K562 treated with DMSO at 1 percent for 12 hours (cell line): ENCODE measurements around the gene NRXN2. TPM values are rescaled to one million over a fixed set of nuclear protein-coding genes. Genes with fewer than 3 reads are reported as not detected.

Experiments used
- total RNA-seq: library from RNA; unstranded; fragments of 300-600 nt; gene quantifications from 2 replicates; pipeline ENCODE4 v1.2.3, GENCODE V29; 2022; ENCODE audit not compliant: insufficient read depth

The NRXN2 gene
- 0.19 TPM in 1 of 2 replicates, not detected in the other for total RNA-seq

GRCh38 chr11:64723117-64723906, at the start of gene NRXN2:
Gene NRXN2 (minus strand): TSS chr11:64723197. CDS start chr11:64713699, 9,498 bp downstream.

GRCh38 chr11:64759722-64760719, 37.0 kb upstream of the NRXN2 start, which contains the start of gene PYGM:
Gene PYGM (minus strand): TSS chr11:64759974. CDS start chr11:64759898, 76 bp downstream.

GRCh38 chr11:64743591-64744543, 20.9 kb upstream of the NRXN2 start, which contains the start of gene RASGRP2:
Gene RASGRP2 (minus strand): TSS chr11:64744142. CDS start chr11:64742866, 1,276 bp downstream.

GRCh38 chr11:64590763-64591221, 132.2 kb downstream of the NRXN2 start, which contains the start of gene SLC22A12:
Gene SLC22A12 (plus strand): TSS chr11:64591220. CDS start chr11:64591557, 337 bp downstream.

Other genes with a start within 250 kb of the NRXN2 start
- not detected in 2 replicates for gene SLC22A11, start 167.3 kb downstream of the NRXN2 start, total RNA-seq
- gene SLC22A12, start 132.0 kb downstream of the NRXN2 start, total RNA-seq: not detected in 2 replicates
- gene RASGRP2, start 20.9 kb upstream of the NRXN2 start, total RNA-seq: 6.1 and 11.2 TPM in 2 replicates
- 2.9 TPM in 2 replicates for gene PYGM, start 36.8 kb upstream of the NRXN2 start, total RNA-seq
- 54.3 and 129 TPM in 2 replicates for gene SF1, start 55.3 kb upstream of the NRXN2 start, total RNA-seq
- gene MAP4K2, start 80.0 kb upstream of the NRXN2 start, total RNA-seq: 11.4 and 16.8 TPM in 2 replicates
- gene MEN1, start 87.4 kb upstream of the NRXN2 start, total RNA-seq: 25.2 and 52.6 TPM in 2 replicates
- 9.7 and 10.2 TPM in 2 replicates for gene CDC42BPG, start 121.5 kb upstream of the NRXN2 start, total RNA-seq
- gene EHD1, start 155.4 kb upstream of the NRXN2 start, total RNA-seq: 40.6 and 54.9 TPM in 2 replicates
- gene ATG2A, start 194.0 kb upstream of the NRXN2 start, total RNA-seq: 39.0 and 52.7 TPM in 2 replicates
- gene PPP2R5B, start 201.5 kb upstream of the NRXN2 start, total RNA-seq: 8.6 and 17.6 TPM in 2 replicates
- gene GPHA2, start 212.7 kb upstream of the NRXN2 start, total RNA-seq: not detected in 2 replicates
- not detected in 2 replicates for gene MAJIN, start 248.9 kb upstream of the NRXN2 start, total RNA-seq